Activated T-cell treated with anti-CD3 and anti-CD28 coated beads for 1 hour (primary cell): Measurements from ENCODE around the gene LOXHD1.

Source experiments
- DNase-seq: peaks from one replicate; pipeline ENCODE4 v3.0.0-alpha.2; 2020; ENCODE audit warnings: low read depth

LOXHD1 gene

DNA sequence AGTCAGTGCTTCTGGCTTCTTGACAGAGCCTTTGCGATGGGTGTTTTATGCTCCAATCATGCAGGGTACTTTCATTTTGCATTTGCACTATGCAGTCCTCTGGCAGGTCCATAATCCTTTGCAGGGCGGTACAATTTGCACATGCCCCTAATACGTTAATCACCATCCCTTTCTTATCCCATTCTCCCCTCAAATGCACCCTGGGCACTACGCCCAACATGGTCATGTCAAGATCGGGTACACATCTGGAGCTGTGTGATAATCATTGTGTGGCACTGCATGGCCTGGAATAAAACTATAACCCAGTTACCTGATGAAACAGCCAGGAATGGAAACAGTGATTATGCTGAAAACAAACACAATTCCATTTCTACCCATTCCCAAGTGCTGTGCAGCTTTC, 27.7 kb downstream of the LOXHD1 start:
- DNase-seq, result no peak

GRCh38 chr18:46628206-46628605, 28.8 kb downstream of the LOXHD1 start:
- DNase-seq, result no peak

GRCh38 chr18:46627136-46627535, 29.9 kb downstream of the LOXHD1 start:
- DNase-seq, result no peak

- no peak for DNase-seq
These were observed 32.0 kb downstream of the LOXHD1 start for GRCh38 chr18:46625069-46625468.

DNA sequence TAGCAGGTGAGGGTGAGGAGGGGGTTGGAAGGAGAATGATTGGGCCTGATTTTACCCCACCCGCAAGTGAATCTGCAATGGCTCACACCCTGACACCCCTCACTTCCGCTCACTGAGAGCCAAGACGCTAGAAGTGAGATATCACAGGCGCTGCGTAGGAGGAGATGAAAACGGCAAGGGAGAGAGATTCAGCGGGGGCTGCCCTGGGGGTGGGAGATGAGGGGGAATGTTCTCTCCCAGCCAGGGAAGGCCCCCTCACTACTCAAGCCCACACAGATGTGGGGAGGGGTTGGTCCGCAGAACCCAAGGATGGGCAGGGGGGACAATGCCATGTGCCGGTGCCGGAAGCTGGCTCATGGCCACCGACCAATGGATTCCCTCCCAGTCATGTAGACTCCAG, 32.9 kb downstream of the LOXHD1 start:
- no peak for DNase-seq

DNA sequence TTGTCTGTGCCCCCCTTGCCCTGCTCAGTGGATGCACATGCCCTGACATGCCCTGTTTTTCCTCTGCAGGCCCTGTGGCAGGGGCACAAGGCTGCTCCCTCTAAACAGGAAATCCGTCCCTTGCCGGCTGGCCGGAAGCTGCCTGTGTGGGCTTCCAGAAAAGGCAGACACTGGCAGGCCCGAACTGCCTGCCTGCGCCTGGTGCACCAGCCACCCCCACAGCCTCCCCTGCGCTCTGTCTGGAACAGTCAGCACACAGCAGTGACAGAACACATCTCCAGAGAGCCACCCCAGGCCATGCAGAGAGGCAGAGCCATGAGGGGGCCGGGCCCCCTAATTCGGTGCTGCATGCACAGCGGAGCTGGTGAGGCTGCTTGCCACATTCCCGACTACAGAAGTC, 33.5 kb downstream of the LOXHD1 start:
- no peak for DNase-seq

- DNase-seq, result no peak
These were observed 34.0 kb downstream of the LOXHD1 start for GRCh38 chr18:46622999-46623398.

GRCh38 chr18:46622451-46622850, 34.6 kb downstream of the LOXHD1 start:
- no peak for DNase-seq

GRCh38 chr18:46621871-46622270, 35.1 kb downstream of the LOXHD1 start:
- no peak for DNase-seq

DNA sequence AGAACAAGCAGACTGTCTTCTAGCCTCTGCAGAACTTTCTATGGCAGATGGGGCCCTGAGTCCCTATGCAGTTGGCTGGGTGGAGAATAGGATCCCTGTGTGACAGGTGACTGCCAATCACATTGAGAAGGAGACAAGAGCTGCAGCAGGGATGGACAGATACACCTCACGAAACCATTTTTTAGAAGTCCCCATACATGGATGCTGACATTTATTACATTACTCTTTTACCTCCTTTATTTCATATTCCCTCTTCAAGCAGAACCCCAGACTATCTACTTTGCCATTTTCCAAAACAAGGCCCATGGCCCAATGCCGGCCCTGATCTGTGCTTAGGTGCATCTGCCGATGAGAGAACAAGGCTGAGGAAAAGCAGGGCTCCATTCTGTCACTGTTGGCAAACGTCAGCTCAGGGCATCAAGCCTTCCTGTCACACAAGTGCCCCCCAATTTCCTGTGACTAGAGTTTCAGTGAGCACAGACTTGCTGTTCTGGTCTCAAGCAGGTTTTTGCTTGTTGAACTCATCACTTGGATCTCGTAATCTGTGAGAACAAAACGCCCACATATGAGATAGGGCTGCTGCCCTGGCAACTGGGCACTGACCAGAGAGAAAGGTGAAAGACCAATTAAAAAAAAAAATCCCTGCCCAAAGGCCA, 35.8 kb downstream of the LOXHD1 start:
- DNase-seq, result no peak

DNA sequence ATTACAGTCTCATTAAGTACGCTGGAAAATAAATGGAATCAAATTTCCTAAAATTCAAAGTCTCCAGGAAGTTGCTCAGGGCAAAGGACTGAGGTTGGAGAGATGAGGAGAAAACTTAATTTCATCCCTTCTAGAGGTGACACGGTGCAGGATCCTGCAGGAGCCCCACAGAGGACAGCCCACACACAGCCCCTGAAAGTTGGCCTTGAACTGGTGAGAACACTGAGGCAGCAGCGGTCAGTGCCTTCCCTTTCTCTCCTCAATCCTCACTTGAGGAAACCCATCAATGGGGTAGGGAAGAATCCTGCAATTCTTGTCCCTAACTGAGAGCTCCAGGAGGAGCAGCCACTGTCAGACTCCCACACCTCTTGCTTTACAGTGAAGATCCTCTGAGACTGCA, 37.5 kb downstream of the LOXHD1 start:
- DNase-seq, result no peak

DNA sequence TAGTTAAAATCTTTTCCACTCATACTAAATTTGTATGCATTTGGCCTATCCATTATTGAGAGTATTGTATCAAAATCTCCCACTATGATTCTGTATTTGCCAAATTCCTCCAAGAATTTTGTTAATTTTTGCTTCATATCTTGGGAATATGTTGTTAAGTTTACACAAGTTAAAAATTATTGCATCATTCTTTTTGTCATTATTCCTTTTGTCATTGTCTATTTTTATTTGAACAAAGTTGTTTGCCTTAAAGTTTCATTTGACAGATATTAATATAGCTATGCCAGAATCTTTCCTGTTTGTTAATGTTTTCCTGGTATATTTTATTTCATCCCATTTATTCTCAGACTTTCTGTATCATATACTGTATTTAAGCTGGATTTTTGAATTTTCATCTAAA, 41.3 kb downstream of the LOXHD1 start:
- DNase-seq, result no peak

DNA sequence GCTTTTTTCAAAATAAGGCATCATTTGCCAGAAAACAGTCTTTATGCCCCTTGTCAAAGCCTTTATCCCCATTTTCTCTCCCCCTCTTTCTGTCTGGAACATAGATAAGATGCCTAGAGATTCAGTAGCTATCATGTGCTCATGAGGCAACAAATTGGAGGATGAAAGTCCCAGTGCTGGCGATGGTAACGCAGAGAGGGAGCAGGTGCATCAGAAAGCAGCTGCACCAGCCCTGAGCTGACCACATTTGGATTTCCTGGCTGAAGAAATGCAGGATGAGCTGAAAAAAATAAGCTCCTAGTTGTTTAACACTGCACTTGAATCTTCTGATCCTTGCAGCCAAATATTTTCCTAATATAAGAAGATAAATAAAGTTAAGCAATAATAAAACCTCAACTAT, 48.0 kb downstream of the LOXHD1 start:
- no peak for DNase-seq

DNA sequence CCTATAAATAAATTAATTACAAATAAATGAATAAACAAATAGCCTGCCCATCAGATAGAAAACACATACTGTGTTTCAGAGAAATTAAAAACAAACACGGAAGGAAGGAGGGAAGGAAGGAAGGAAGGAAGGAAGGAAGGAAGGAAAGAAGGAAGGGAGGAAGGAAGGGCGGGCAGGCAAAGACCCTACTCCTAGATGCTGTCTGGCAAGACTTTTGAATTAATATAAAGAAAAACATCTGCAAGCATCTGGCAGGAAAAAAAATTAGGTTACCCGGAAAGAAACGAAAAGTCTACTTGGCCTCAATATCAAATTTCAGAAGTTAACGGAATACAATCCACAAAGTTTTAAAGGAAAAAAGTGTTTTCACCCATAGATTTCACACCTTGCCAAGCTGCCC, 49.1 kb downstream of the LOXHD1 start:
- DNase-seq, result no peak

GRCh38 chr18:46601141-46601805, 55.7 kb downstream of the LOXHD1 start:
- no peak for DNase-seq

GRCh38 chr18:46596119-46596518, 60.9 kb downstream of the LOXHD1 start:
- DNase-seq, result no peak

DNA sequence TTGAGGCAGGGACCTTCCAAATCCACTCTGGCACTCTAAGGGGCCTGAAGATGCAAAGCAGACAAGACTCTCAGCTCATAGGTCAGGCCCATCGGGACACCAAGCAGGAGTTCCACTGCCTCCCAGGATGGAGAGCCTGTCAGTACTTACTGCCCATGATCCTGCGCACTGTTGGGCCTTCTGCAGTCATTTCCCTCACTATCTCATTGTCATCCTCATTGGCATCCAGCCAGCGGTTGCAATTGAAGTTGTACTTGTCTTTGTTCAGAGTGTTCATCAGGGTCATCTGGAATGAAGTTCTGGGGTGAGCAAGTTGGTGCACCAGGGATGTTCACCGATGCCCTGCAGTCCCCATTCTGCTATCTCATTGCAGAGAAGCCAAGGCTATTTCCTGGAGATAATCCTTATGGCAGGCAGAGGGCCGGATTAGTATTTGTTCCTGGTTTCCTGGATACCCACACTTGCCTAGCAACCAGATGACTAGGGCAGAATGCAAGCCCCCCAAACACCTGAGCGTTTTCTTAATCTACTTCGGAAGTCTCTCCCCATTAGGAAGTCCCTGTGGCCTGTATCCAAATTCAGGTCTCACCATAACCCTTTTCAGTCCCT, 65.1 kb downstream of the LOXHD1 start:
- no peak for DNase-seq

- DNase-seq, result no peak
These were observed 66.9 kb downstream of the LOXHD1 start for GRCh38 chr18:46590103-46590502.

GRCh38 chr18:46588971-46589660, 67.9 kb downstream of the LOXHD1 start:
- DNase-seq, result no peak

- DNase-seq, result no peak
These were observed 69.4 kb downstream of the LOXHD1 start for GRCh38 chr18:46587600-46587999.

- DNase-seq, result no peak
These were observed 73.3 kb downstream of the LOXHD1 start for GRCh38 chr18:46583711-46584110.

- no peak for DNase-seq
These were observed 75.4 kb downstream of the LOXHD1 start for GRCh38 chr18:46581648-46582047.

- DNase-seq, result no peak
These were observed 78.0 kb downstream of the LOXHD1 start for GRCh38 chr18:46578987-46579386.
